SK-N-SH (cell line): ENCODE data around the gene CCDC152.

Experiments
- GABPA ChIP-seq: IDR thresholded peaks from 2 replicates; pipeline ENCODE4 v1.4.0; 2012; ENCODE audit warnings: low read depth, mild to moderate bottlenecking
- MEF2A ChIP-seq: IDR thresholded peaks from 2 replicates; pipeline ENCODE4 v1.4.0; 2012; ENCODE audit warnings: low read depth, borderline replicate concordance
- MXI1 ChIP-seq: IDR thresholded peaks from 2 replicates; pipeline ENCODE4 v1.6.1; 2012; ENCODE audit warnings: mild to moderate bottlenecking, low read depth, low read length, improper control_type of control experiment
- NRF1 ChIP-seq: IDR thresholded peaks from 2 replicates; pipeline ENCODE4 v1.6.1; 2012; ENCODE audit warnings: low read depth, mild to moderate bottlenecking, low read length
- POLR2AphosphoS5 ChIP-seq: IDR thresholded peaks from 2 replicates; pipeline ENCODE4 v1.6.1; 2012; ENCODE audit warnings: low read depth, low read length
- SIN3A ChIP-seq: IDR thresholded peaks from 2 replicates; pipeline ENCODE4 v1.6.1; 2012; ENCODE audit warnings: low read depth, mild to moderate bottlenecking, low read length, moderate library complexity, borderline replicate concordance
- SMC3 ChIP-seq: IDR thresholded peaks from 2 replicates; pipeline ENCODE4 v1.6.1; 2012; ENCODE audit warnings: low read depth, low read length, improper control_type of control experiment
- TAF1 ChIP-seq: IDR thresholded peaks from 2 replicates; pipeline ENCODE4 v1.6.1; 2012; ENCODE audit warnings: low read depth, mild to moderate bottlenecking, low read length, moderate library complexity, borderline replicate concordance
- TF ChIP-seq, protein P1 (sequence below): IDR thresholded peaks from 2 replicates; pipeline ENCODE4 v1.6.1; 2012; ENCODE audit warnings: mild to moderate bottlenecking, low read depth, low read length, moderate library complexity
- TF ChIP-seq, protein P2 (sequence below): fragments of 200-600 bp; sonication (generic); IDR thresholded peaks from 2 replicates; pipeline ENCODE4 v1.6.1; 2017; ENCODE audit warnings: antibody characterized with exemption, mild to moderate bottlenecking, moderate library complexity
- TF ChIP-seq, protein P3 (sequence below): IDR thresholded peaks from 2 replicates; pipeline ENCODE4 v1.4.0; 2012; ENCODE audit warnings: low read depth, borderline replicate concordance

DNA sequence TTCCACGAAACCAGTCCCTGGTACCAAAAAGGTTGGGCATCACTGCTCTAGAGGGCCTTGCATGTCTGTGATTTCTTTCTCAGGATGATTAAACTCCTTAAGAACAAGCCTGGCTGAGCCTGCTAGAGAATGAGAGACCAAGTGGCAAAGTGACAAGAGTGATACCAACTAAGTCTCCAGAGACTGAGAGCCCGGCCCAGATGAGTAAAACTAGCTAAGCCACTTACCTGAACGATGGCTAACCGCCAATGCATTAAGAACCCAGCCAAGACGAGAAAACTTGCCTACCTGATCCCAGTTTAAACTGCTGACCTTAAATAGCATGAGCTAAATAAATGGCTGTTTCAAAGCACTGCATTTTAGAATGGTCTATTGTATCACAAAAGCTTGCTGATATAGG, 5.6 kb upstream of the CCDC152 start:
- TF ChIP-seq TAF1 (no peak), SIN3A (no peak), MEF2A (no peak), MXI1 (no peak), NRF1 (no peak), GABPA (no peak), SMC3 (no peak), POLR2AphosphoS5 (no peak)
- TF ChIP-seq, protein P1, sequence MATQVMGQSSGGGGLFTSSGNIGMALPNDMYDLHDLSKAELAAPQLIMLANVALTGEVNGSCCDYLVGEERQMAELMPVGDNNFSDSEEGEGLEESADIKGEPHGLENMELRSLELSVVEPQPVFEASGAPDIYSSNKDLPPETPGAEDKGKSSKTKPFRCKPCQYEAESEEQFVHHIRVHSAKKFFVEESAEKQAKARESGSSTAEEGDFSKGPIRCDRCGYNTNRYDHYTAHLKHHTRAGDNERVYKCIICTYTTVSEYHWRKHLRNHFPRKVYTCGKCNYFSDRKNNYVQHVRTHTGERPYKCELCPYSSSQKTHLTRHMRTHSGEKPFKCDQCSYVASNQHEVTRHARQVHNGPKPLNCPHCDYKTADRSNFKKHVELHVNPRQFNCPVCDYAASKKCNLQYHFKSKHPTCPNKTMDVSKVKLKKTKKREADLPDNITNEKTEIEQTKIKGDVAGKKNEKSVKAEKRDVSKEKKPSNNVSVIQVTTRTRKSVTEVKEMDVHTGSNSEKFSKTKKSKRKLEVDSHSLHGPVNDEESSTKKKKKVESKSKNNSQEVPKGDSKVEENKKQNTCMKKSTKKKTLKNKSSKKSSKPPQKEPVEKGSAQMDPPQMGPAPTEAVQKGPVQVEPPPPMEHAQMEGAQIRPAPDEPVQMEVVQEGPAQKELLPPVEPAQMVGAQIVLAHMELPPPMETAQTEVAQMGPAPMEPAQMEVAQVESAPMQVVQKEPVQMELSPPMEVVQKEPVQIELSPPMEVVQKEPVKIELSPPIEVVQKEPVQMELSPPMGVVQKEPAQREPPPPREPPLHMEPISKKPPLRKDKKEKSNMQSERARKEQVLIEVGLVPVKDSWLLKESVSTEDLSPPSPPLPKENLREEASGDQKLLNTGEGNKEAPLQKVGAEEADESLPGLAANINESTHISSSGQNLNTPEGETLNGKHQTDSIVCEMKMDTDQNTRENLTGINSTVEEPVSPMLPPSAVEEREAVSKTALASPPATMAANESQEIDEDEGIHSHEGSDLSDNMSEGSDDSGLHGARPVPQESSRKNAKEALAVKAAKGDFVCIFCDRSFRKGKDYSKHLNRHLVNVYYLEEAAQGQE: no peak
- TF ChIP-seq, protein P2, sequence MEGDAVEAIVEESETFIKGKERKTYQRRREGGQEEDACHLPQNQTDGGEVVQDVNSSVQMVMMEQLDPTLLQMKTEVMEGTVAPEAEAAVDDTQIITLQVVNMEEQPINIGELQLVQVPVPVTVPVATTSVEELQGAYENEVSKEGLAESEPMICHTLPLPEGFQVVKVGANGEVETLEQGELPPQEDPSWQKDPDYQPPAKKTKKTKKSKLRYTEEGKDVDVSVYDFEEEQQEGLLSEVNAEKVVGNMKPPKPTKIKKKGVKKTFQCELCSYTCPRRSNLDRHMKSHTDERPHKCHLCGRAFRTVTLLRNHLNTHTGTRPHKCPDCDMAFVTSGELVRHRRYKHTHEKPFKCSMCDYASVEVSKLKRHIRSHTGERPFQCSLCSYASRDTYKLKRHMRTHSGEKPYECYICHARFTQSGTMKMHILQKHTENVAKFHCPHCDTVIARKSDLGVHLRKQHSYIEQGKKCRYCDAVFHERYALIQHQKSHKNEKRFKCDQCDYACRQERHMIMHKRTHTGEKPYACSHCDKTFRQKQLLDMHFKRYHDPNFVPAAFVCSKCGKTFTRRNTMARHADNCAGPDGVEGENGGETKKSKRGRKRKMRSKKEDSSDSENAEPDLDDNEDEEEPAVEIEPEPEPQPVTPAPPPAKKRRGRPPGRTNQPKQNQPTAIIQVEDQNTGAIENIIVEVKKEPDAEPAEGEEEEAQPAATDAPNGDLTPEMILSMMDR: no peak
- TF ChIP-seq, protein P3, sequence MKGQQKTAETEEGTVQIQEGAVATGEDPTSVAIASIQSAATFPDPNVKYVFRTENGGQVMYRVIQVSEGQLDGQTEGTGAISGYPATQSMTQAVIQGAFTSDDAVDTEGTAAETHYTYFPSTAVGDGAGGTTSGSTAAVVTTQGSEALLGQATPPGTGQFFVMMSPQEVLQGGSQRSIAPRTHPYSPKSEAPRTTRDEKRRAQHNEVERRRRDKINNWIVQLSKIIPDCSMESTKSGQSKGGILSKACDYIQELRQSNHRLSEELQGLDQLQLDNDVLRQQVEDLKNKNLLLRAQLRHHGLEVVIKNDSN: no peak
